ENCODE results near the gene PRR35.
A peak's percentile ranks its signal among the peaks of the same experiment; 100 is the strongest.

PRR35 gene

DNA sequence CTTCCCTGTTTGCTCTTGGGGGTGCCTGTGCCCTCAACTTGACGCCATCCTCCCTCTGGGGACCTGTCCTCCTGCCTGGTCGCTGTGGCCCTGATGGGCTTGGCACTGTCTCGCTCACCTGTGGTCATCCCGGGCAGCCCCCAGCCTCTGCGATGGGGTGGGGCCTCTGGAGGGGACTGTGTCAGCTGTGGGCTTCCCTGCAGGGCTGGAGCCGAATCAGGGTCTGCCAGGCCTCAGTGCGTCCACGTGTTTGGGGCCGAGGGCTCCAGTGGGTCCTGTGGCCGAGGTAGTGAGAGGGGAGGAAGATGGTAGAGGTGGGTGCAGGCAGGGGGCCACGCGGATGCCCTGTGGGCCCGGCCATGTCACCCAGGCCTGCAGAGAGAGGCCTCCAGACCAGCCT is 17.6 kb downstream of the PRR35 start:
- H3K9me3 ChIP-seq = no peaks in the 10 kb centered on the region
- H3K9ac ChIP-seq = 0 out of 2 replicates have a peak overlapping the region, but pooled peaks have one; percentile 7
- TF ChIP-seq Cebpa-rat (IDR thresholded peaks at IDR 0.05) = no peak
- H4K20me1 ChIP-seq = peaks cover 37% of the 10 kb centered on the region
- H3K4me3 ChIP-seq = no peak overlapping the region
- H3K36me3 ChIP-seq = peaks cover 43% of the 10 kb centered on the region
- peak overlapping the region; percentile 48; the same call in 1 of the 2 replicates for H3K27ac ChIP-seq
- H3K27me3 ChIP-seq = no peaks in the 10 kb centered on the region
- peaks cover 70% of the 10 kb centered on the region for H3K4me1 ChIP-seq
- peak overlapping the region; percentile 84 for H3K4me2 ChIP-seq

DNA sequence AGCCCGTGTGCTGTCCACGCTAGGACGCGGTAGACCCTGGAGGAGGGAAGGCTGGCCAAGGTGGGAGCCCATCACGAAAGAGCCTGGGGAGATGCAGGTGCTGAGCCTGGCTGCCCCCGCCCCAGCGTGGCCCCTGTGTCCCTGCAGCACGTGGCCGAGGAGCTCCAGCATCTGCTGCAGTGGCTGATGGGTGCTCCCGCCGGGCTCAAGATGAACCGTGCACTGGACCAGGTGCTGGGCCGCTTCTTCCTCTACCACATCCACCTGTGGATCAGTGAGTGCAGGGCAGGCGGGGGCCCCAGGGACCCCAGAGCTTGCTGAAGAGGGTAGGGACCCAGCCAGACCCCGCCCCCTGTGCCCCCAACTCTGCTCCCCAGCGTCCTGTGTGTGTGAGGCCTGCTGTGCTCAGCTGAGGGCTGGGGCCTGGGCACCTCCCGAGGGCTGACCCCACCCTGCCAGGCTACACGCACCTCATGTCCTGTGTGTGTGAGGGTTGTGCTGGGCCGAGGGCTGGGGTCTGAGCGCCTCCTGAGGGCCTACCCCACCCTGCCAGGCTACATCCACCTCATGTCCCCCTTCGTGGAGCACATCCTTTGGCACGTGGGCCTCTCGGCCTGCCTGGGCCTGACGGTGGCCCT is 18.2 kb downstream of the PRR35 start:
- Histone ChIP-seq H3K27ac (0 out of 2 replicates have a peak overlapping the region, but pooled peaks have one; percentile 48), H3K4me2 (peak overlapping the region; percentile 84), H4K20me1 (peaks cover 32% of the 10 kb centered on the region), H3K9ac (0 out of 2 replicates have a peak overlapping the region, but pooled peaks have one; percentile 10), H3K9me3 (no peaks in the 10 kb centered on the region), H3K4me3 (no peak overlapping the region), H3K36me3 (peaks cover 37% of the 10 kb centered on the region), H3K4me1 (peaks cover 70% of the 10 kb centered on the region), H3K27me3 (no peaks in the 10 kb centered on the region)
- TF ChIP-seq Cebpa-rat (IDR thresholded peaks at IDR 0.05) = no peak

DNA sequence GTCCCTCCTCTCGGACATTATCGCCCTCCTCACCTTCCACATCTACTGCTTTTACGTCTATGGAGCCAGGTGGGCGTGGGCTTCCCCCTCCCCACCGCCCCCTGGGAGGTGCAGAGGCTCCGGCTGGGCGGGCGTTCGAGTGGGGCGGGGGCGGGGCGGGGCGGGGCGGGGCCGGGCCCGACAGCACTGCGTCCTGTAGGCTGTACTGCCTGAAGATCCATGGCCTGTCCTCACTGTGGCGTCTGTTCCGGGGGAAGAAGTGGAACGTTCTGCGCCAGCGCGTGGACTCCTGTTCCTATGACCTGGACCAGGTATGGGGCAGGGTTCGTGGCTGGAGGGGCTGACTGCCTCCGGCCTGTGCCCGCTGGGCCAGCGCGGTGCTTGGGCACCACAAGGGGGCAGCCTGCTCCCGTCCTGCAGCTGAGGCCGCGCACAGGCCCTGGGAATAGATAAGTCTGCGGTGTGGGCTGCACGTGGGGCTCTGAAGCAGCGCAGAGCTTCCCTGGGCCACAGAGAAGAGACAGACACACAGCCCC is 18.7 kb downstream of the PRR35 start:
- Histone ChIP-seq H3K4me2 (peak overlapping the region; percentile 84), H3K27me3 (no peaks in the 10 kb centered on the region), H3K27ac (no peak overlapping the region), H3K9ac (no peak overlapping the region), H3K9me3 (no peaks in the 10 kb centered on the region), H4K20me1 (peaks cover 33% of the 10 kb centered on the region), H3K36me3 (peaks cover 32% of the 10 kb centered on the region), H3K4me3 (no peak overlapping the region), H3K4me1 (peaks cover 76% of the 10 kb centered on the region)
- TF ChIP-seq Cebpa-rat (IDR thresholded peaks at IDR 0.05) = no peak

DNA sequence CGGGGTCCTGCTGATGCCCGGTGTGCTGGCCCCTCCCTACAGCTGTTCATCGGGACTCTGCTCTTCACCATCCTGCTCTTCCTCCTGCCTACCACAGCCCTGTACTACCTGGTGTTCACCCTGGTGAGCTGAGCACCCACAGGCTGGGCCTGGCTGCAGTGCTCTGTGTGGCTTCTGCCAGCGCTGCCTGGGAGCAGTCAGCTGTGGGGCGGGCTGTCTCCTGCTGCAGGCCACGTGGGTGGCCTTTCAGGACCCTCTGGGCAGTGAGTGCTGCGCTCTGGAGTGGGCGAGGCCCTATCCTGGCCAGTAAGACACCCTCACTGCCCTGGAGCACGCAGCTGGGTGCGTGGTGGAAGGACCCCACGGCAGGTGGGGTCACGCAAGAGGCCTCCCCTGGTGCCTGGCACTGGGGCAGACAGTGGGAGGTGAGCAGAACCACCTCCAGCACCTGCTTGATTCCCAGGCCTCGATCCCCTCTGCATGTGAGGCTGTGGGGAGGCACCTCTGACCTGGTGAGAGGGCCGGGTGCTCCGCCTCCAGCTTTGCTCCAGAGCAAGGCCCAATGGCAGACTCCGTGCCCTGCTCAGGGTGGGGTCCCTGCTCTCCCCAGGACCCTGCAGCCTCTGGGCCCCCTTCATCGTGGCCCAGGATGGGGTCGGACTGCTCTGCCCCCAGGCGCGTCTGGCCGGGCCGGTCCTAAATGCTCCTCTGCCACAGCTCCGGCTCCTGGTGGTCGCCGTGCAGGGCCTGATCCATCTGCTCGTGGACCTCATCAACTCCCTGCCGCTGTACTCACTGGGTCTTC is 20.1 kb downstream of the PRR35 start:
- Histone ChIP-seq H3K9me3 (no peaks in the 10 kb centered on the region), H3K36me3 (peaks cover 18% of the 10 kb centered on the region), H3K4me2 (0 out of 2 replicates have a peak overlapping the region, but pooled peaks have one; percentile 19), H3K9ac (0 out of 2 replicates have a peak overlapping the region, but pooled peaks have one; percentile 29), H3K27me3 (no peaks in the 10 kb centered on the region), H4K20me1 (peaks cover 20% of the 10 kb centered on the region), H3K27ac (peak overlapping the region; percentile 18; the same call in 1 of the 2 replicates), H3K4me1 (peaks cover 74% of the 10 kb centered on the region), H3K4me3 (no peak overlapping the region)
- TF ChIP-seq Cebpa-rat (IDR thresholded peaks at IDR 0.05) = no peak

DNA sequence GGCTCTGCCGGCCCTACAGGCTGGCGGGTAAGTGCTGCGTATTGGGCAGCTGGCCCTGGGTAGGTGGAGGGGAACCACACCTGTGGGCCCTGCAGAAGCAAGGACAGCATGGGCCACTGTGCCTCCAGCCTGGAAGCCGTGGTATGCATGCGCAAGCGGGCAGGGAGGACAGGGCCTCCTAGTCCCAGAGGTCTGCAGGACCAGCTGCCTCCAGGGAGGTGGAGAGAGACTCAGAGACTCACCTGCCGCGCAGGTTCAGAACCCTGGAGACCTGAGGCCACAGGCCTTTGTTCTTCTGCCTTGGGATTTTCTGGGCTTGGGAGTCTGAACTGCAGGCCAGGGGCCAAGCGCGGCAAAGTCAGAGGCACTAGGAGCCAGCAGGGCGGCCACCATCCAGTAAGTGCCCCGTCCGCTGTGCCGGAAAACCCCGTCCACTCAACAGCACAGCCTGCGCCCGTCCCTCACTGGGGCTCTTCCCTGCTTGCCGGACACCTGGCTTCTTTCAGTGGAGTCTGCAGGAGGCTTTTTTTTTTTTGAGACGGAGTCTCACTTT is 20.8 kb downstream of the PRR35 start:
- 0 out of 2 replicates have a peak, but pooled peaks cover 11% of the 10 kb centered on the region for H3K36me3 ChIP-seq

DNA sequence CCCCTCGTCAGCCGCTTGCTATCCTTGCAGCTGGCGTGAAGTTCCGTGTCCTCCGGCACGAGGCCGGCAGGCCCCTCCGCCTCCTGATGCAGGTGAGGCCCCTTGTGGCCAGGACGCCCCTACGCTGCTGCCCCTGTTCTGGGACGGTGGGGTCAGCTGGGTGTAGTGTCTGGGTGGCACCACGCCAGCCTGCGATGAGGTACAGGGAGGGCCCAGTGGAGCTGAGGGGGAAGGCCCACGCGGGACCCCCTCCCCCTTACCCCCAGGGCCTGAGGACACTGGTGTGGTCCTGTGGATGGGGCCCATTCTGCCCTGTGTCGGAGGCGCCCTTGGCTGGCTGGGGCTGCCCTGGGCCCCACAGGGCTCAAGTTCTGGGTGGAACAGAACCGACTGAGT is 22.0 kb downstream of the PRR35 start:
- no peak for TF ChIP-seq Cebpa-rat (IDR thresholded peaks at IDR 0.05)
- Histone ChIP-seq H3K4me3 (no peak overlapping the region), H3K27me3 (no peaks in the 10 kb centered on the region), H3K9ac (no peak overlapping the region), H3K4me1 (peaks cover 74% of the 10 kb centered on the region), H4K20me1 (peaks cover 7% of the 10 kb centered on the region; the same call in 1 of the 2 replicates), H3K9me3 (no peaks in the 10 kb centered on the region), H3K4me2 (no peak overlapping the region), H3K36me3 (0 out of 2 replicates have a peak, but pooled peaks cover 8% of the 10 kb centered on the region), H3K27ac (no peak overlapping the region)

More for the DNA sequence above, 20.8 kb downstream of the PRR35 start:
- no peak for TF ChIP-seq Cebpa-rat (IDR thresholded peaks at IDR 0.05)
- Histone ChIP-seq H3K9ac (no peak overlapping the region), H3K27ac (no peak overlapping the region), H3K4me3 (no peak overlapping the region), H3K4me2 (no peak overlapping the region), H3K9me3 (no peaks in the 10 kb centered on the region), H3K27me3 (no peaks in the 10 kb centered on the region), H3K4me1 (peaks cover 74% of the 10 kb centered on the region), H4K20me1 (peaks cover 13% of the 10 kb centered on the region)

DNA sequence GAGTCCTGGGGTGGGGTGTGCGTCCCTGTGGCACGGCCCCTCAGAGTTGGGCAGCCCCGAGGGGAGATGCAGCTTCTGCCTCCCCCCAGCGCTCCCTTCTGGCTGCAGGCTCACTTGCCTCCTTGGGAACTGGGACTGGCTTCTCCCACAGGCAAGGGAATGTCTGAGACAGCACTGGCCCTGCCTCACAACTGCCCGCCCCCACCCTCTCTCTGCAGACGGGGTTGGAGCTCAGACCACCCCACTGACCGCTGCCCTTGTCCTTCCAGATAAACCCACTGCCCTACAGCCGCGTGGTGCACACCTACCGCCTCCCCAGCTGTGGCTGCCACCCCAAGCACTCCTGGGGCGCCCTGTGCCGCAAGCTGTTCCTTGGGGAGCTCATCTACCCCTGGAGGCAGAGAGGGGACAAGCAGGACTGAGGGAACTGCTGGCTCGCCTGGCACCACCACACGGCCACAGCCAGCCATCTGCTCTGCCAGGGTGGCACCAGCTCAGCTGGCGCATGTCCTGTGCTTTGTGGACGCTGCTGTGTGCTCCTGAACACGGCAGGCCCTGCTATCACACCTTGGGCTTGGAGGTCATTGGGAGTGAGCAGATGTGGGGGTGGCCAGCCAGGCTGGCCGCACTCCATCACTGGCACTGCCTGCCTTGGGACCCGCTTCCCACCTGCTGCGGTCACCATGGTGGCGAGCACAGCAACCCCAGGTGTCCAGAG is 22.6 kb downstream of the PRR35 start:
- Histone ChIP-seq H3K4me1 (peaks cover 74% of the 10 kb centered on the region), H3K36me3 (0 out of 2 replicates have a peak, but pooled peaks cover 8% of the 10 kb centered on the region), H3K4me2 (peak overlapping the region; percentile 84), H3K4me3 (peak overlapping the region; percentile 15; the same call in 1 of the 2 replicates), H3K9me3 (no peaks in the 10 kb centered on the region), H4K20me1 (peaks cover 12% of the 10 kb centered on the region; the same call in 1 of the 2 replicates), H3K9ac (peak overlapping the region; percentile 58; the same call in 1 of the 2 replicates), H3K27ac (peak overlapping the region; percentile 70), H3K27me3 (no peaks in the 10 kb centered on the region)
- no peak for TF ChIP-seq Cebpa-rat (IDR thresholded peaks at IDR 0.05)

DNA sequence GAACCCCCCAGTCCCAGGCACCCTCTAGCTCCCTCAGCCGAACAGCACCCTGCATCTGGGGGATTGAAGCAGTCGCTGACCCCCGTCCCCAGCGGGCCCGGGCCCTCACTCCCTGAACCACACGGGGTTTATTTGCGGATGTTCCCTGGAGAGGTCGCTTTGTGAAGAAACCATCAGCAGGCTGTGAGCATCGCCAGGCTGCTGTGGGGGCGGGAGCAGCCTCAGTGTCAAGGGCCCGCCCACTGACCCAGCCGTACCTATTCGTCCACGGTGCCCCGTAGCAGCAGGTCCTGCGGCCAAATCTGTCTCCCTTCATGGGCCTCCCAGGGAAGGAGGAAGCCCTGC is 23.2 kb downstream of the PRR35 start:
- Histone ChIP-seq H3K4me2 (peak overlapping the region; percentile 84), H3K4me3 (peak overlapping the region; percentile 15; the same call in 1 of the 2 replicates), H4K20me1 (peaks cover 18% of the 10 kb centered on the region; the same call in 1 of the 2 replicates), H3K4me1 (peaks cover 73% of the 10 kb centered on the region), H3K9me3 (no peaks in the 10 kb centered on the region), H3K27me3 (no peaks in the 10 kb centered on the region), H3K36me3 (0 out of 2 replicates have a peak, but pooled peaks cover 8% of the 10 kb centered on the region), H3K27ac (peak overlapping the region; percentile 70), H3K9ac (peak overlapping the region; percentile 58)
- no peak for TF ChIP-seq Cebpa-rat (IDR thresholded peaks at IDR 0.05)
